HepG2 (cell line): ENCODE measurements around the gene SLC39A3. TPM values are rescaled to one million over a fixed set of nuclear protein-coding genes. Genes with fewer than 3 reads are reported as not detected.

Source experiments
- AGO2 ChIP-seq: fragments of 200-400 bp; formaldehyde crosslinking; optimal IDR thresholded peaks from 2 replicates; pipeline ENCODE3; 2017; ENCODE audit warnings: mild to moderate bottlenecking, low read depth, low read length, moderate library complexity
- ATM ChIP-seq: fragments of 450-650 bp; IDR thresholded peaks from 2 replicates; pipeline ENCODE4 v1.7.1; 2017; ENCODE audit warnings: mild to moderate bottlenecking, borderline replicate concordance
- CCDC6 ChIP-seq: sonication (generic); formaldehyde crosslinking; IDR thresholded peaks from 2 replicates; pipeline ENCODE4 v1.8.1; 2022; ENCODE audit warnings: mild to moderate bottlenecking, missing genetic modification reagents, moderate library complexity
- CHD2 ChIP-seq: IDR thresholded peaks from 2 replicates; pipeline ENCODE4 v1.6.1; 2011; ENCODE audit warnings: low read depth, low read length, improper control_type of control experiment
- DNMT3B ChIP-seq: conservative IDR thresholded peaks from 2 replicates; pipeline ENCODE4 v1.6.1; 2016; ENCODE audit warnings: missing biosample characterization, control low read depth
- FOXC1 ChIP-seq: sonication (generic); formaldehyde crosslinking; IDR thresholded peaks from 2 replicates; pipeline ENCODE4 v1.8.0; 2022; ENCODE audit warnings: mild to moderate bottlenecking, missing genetic modification reagents, borderline replicate concordance
- GABPB1 ChIP-seq: IDR thresholded peaks from 2 replicates; pipeline ENCODE4 v1.6.1; 2016; ENCODE audit warnings: mild to moderate bottlenecking, missing genetic modification reagents, moderate library complexity, missing compliant biosample characterization
- KDM5A ChIP-seq: fragments of 200-600 bp; sonication (generic); IDR thresholded peaks from 2 replicates; pipeline ENCODE4 v1.7.0; 2018; ENCODE audit warnings: antibody characterized with exemption, mild to moderate bottlenecking, low read length, borderline replicate concordance
- MIER3 ChIP-seq: IDR thresholded peaks from 2 replicates; pipeline ENCODE4 v1.6.1; 2016; ENCODE audit warnings: missing compliant biosample characterization, borderline replicate concordance
- SMAD1 ChIP-seq: sonication (generic); formaldehyde crosslinking; IDR thresholded peaks from 2 replicates; pipeline ENCODE4 v1.4.0; 2020; ENCODE audit warnings: missing genetic modification reagents, low read depth, mild to moderate bottlenecking, borderline replicate concordance
- SOX13 ChIP-seq, 3 experiments: fragments of 450-650 bp in 1 of 3; sonication (generic) in 1 of 3; formaldehyde crosslinking in 1 of 3; IDR thresholded peaks in 2 of 3; conservative IDR thresholded peaks in 1 of 3; 2 replicates each; pipeline versions ENCODE4 v1.5.0 to v1.6.1; 2016 to 2020; ENCODE audit warnings: antibody characterized with exemption in 1 of 3, mild to moderate bottlenecking in 1 of 3, missing compliant biosample characterization in 1 of 3, missing genetic modification reagents in 1 of 3, moderate library complexity in 1 of 3
- SYNCRIP ChIP-seq: fragments of 200-400 bp; formaldehyde crosslinking; IDR thresholded peaks from 2 replicates; pipeline ENCODE4 v1.6.1; 2018; ENCODE audit warnings: mild to moderate bottlenecking, low read depth, low read length; ENCODE audit not compliant: insufficient read depth
- TEAD3 ChIP-seq: optimal IDR thresholded peaks from 2 replicates; pipeline ENCODE3; 2016; ENCODE audit warnings: borderline replicate concordance
- ZBTB3 ChIP-seq: sonication (generic); formaldehyde crosslinking; IDR thresholded peaks from 2 replicates; pipeline ENCODE4 v1.4.0; 2020; ENCODE audit warnings: low read depth, mild to moderate bottlenecking, moderate library complexity, missing genetic modification reagents, borderline replicate concordance
- ZNF3 ChIP-seq: IDR thresholded peaks from 2 replicates; pipeline ENCODE4 v1.7.0; 2017; ENCODE audit warnings: inconsistent platforms
- ZNF33B ChIP-seq: sonication (generic); formaldehyde crosslinking; IDR thresholded peaks from 2 replicates; pipeline ENCODE4 v1.5.1; 2020; ENCODE audit warnings: mild to moderate bottlenecking, missing genetic modification reagents
- ZNF615 ChIP-seq: sonication (generic); formaldehyde crosslinking; IDR thresholded peaks from 2 replicates; pipeline ENCODE4 v1.5.0; 2020; ENCODE audit warnings: mild to moderate bottlenecking, missing genetic modification reagents, borderline replicate concordance
- polyA plus RNA-seq, 8 experiments: library from polyadenylated mRNA; depleted of rRNA in 3 of 8; stranded (reverse) in 7 of 8; unstranded in 1 of 8; fragments of >200 nt; fragmentation: Illumina TruSeq in 4 of 8; extraction: Trizol in 4 of 8; gene quantifications; 2 replicates each; pipeline versions ENCODE4 v1.2.1 to v1.2.3, GENCODE V29; 2011 to 2016; ENCODE audit warnings: low read depth in 4 of 8, missing spikeins in 1 of 8, mixed read lengths in 1 of 8; ENCODE audit not compliant: insufficient read depth in 1 of 8
- total RNA-seq, 5 experiments: library from RNA; depleted of rRNA; stranded (reverse); fragments of >200 nt; fragmentation: Illumina TruSeq; extraction: Trizol; gene quantifications; 2 replicates each; pipeline ENCODE4 v1.2.3, GENCODE V29; 2016; ENCODE audit warnings: low read depth in 1 of 5
- TF ChIP-seq, protein P1 (sequence below): sonication (generic); formaldehyde crosslinking; IDR thresholded peaks from 2 replicates; pipeline ENCODE4 v1.4.0; 2020; ENCODE audit warnings: missing genetic modification reagents, borderline replicate concordance
- TF ChIP-seq, protein P2 (sequence below): sonication (generic); formaldehyde crosslinking; IDR thresholded peaks from 2 replicates; pipeline ENCODE4 v1.9.0; 2021; ENCODE audit warnings: missing genetic modification reagents, borderline replicate concordance
- TF ChIP-seq, protein P3 (sequence below), 2 experiments: fragments of 450-650 bp in 1 of 2; sonication (generic) in 1 of 2; formaldehyde crosslinking; IDR thresholded peaks; 2 replicates each; pipeline versions ENCODE4 v1.5.0 to v1.8.0; 2020 to 2022; ENCODE audit warnings: mild to moderate bottlenecking in 1 of 2, missing genetic modification reagents in 1 of 2

Gene SLC39A3
- total and polyA plus RNA-seq, 2 of the 13 experiments (the other 11 are each of a cell fraction or from before 2014, with no cell fraction given) = 33.6 to 41.6 TPM

DNA sequence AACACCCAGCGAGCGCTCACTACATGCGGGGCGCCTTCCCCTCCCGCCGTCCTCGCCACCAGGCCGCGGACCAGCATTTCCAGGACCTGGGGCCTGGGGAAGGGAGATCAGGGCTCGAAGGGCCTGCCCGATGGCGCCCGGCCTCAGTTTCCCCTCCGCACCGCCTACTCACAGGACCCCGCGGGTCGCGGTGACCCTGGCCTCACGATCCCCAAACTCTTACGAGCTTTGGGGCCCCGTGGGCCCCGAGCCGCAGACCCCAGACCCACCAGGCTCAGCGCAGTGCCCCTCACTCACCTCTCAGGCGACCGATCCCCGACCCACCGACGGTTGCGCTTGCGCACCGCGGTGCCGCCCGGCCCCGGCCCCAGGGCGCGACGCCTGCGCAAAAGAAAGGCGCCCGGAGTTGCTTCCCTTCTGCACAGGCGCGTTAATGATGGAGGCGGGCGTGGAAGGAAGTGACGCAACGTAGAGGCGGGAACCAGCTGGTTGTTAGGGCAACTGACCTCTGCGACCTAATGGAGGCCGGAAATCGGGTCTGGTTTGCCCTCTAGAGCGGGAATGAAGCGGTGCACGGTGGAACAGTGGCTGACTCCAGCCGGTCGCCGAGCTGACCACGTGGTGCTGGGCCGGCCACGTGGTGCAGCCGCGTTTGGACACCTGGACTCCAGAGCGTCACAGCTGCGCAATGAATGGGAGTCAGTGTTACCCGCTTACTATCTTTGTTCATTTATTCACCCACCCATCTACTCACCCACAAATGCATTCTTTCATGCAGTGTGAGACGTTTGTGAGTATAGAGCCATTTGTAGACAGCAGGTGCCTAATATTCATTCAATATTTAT, 43.3 kb upstream of the SLC39A3 start, which contains the start of gene SGTA (continued):
- TF ChIP-seq, protein P1, sequence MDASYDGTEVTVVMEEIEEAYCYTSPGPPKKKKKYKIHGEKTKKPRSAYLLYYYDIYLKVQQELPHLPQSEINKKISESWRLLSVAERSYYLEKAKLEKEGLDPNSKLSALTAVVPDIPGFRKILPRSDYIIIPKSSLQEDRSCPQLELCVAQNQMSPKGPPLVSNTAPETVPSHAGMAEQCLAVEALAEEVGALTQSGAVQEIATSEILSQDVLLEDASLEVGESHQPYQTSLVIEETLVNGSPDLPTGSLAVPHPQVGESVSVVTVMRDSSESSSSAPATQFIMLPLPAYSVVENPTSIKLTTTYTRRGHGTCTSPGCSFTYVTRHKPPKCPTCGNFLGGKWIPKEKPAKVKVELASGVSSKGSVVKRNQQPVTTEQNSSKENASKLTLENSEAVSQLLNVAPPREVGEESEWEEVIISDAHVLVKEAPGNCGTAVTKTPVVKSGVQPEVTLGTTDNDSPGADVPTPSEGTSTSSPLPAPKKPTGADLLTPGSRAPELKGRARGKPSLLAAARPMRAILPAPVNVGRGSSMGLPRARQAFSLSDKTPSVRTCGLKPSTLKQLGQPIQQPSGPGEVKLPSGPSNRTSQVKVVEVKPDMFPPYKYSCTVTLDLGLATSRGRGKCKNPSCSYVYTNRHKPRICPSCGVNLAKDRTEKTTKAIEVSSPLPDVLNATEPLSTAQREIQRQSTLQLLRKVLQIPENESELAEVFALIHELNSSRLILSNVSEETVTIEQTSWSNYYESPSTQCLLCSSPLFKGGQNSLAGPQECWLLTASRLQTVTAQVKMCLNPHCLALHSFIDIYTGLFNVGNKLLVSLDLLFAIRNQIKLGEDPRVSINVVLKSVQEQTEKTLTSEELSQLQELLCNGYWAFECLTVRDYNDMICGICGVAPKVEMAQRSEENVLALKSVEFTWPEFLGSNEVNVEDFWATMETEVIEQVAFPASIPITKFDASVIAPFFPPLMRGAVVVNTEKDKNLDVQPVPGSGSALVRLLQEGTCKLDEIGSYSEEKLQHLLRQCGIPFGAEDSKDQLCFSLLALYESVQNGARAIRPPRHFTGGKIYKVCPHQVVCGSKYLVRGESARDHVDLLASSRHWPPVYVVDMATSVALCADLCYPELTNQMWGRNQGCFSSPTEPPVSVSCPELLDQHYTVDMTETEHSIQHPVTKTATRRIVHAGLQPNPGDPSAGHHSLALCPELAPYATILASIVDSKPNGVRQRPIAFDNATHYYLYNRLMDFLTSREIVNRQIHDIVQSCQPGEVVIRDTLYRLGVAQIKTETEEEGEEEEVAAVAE (CRISPR knock-in tag) = peak; percentile 87; the same call in 1 of the 2 replicates
- TF ChIP-seq KDM5A (peak; percentile 81; the same call in 1 of the 2 replicates), SMAD1 (CRISPR knock-in tag) (peak; percentile 51; the same call in 1 of the 2 replicates), FOXC1 (peak; percentile 99), ZNF615 (peak; percentile 78; the same call in 1 of the 2 replicates), CHD2 (peak; percentile 60), SYNCRIP (no peak), ZBTB3 (peak; percentile 40; the same call in 1 of the 2 replicates), MIER3 (CRISPR knock-in tag) (peak; percentile 89; the same call in 1 of the 2 replicates), SOX13 (IDR thresholded peaks at IDR 0.05) (no peak), SOX13 (CRISPR knock-in tag; conservative IDR thresholded peaks at IDR 0.05 in 1 of 2, IDR thresholded peaks at IDR 0.05 in 1 of 2) (peak in 1 of 2 experiments; percentile 8; a peak in 1 of 4 replicates), ATM (no peak), DNMT3B (CRISPR knock-in tag) (peak; percentile 99), ZNF3 (CRISPR knock-in tag) (no peak), GABPB1 (CRISPR knock-in tag) (peak; percentile 98), TEAD3 (CRISPR knock-in tag) (peak; percentile 88), CCDC6 (CRISPR knock-in tag) (peak; percentile 98), AGO2 (peak; percentile 60), ZNF33B (peak; percentile 56; the same call in 1 of the 2 replicates)
- TF ChIP-seq, protein P2, sequence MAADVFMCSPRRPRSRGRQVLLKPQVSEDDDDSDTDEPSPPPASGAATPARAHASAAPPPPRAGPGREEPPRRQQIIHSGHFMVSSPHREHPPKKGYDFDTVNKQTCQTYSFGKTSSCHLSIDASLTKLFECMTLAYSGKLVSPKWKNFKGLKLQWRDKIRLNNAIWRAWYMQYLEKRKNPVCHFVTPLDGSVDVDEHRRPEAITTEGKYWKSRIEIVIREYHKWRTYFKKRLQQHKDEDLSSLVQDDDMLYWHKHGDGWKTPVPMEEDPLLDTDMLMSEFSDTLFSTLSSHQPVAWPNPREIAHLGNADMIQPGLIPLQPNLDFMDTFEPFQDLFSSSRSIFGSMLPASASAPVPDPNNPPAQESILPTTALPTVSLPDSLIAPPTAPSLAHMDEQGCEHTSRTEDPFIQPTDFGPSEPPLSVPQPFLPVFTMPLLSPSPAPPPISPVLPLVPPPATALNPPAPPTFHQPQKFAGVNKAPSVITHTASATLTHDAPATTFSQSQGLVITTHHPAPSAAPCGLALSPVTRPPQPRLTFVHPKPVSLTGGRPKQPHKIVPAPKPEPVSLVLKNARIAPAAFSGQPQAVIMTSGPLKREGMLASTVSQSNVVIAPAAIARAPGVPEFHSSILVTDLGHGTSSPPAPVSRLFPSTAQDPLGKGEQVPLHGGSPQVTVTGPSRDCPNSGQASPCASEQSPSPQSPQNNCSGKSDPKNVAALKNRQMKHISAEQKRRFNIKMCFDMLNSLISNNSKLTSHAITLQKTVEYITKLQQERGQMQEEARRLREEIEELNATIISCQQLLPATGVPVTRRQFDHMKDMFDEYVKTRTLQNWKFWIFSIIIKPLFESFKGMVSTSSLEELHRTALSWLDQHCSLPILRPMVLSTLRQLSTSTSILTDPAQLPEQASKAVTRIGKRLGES (CRISPR knock-in tag) = peak; percentile 93
- TF ChIP-seq, protein P3, sequence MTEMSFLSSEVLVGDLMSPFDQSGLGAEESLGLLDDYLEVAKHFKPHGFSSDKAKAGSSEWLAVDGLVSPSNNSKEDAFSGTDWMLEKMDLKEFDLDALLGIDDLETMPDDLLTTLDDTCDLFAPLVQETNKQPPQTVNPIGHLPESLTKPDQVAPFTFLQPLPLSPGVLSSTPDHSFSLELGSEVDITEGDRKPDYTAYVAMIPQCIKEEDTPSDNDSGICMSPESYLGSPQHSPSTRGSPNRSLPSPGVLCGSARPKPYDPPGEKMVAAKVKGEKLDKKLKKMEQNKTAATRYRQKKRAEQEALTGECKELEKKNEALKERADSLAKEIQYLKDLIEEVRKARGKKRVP (CRISPR knock-in tag; IDR thresholded peaks at IDR 0.05) = peak in 1 of 2 experiments; percentile 88; a peak in 2 of 4 replicates
